Measurements from ENCODE around the gene CBLN1. TPM values are rescaled to one million over a fixed set of nuclear protein-coding genes. Genes with fewer than 3 reads are reported as not detected.

CBLN1 gene
- total RNA-seq, result under 1 TPM in 2 of 4 donors, not detected in 2; under 0.01 to 0.55 TPM
- under 1 TPM in 1 of 3 donors, not detected in 2; 0.55 TPM for polyA plus RNA-seq

DNA sequence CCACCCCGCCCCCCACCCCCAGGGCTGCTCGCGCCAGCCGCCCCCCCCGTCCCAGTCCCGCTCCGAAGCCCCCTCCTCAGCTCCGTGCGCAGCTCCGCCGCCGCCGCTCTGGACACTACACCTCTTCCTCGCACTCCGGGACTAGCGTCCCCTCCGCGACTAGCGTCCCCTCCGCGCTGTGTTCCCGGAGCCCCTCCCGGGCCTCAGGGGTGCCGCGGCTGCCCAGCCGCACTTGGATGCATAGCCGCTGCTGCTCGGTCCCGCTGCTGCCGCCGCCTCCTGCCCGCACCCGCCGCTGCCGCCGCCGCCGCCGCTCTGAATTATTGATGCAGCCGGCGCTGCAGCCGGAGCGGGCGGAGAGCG lies at the start of gene CBLN1:
Gene CBLN1 (minus strand): TSS at position 359 of the 363 bp plus-strand sequence. CDS start 373 bp downstream, outside the sequence.
- intact Hi-C loops (cut with DNase I), result loop anchor here (10.0 kb wide), 1 partner anchor 337 kb away; no protein-coding TSS in a partner anchor
- DNase-seq, result no peak
- Histone ChIP-seq H3K36me3 (no peaks in the 10 kb centered on the region), H3K27me3 (peaks cover 50 to 98% (median 80%) of the 10 kb centered on the region in 3 donors), H3K4me3 (peak within 1 kb of the TSS; percentile 29 to 57 (median 52)), H3K27ac (peak within 1 kb of the TSS; percentile 55 to 81 (median 75)), H3K9me3 (no peaks in the 10 kb centered on the region), H3K4me1 (peaks cover 0 to 49% (median 45%) of the 10 kb centered on the region in 4 donors)
- WGBS, 2 donors, result 1 to 2% methylated on average over 45 of the region's 45 CpGs
- TF ChIP-seq POLR2AphosphoS5 (IDR thresholded peaks at IDR 0.05) (no peak), EP300 (IDR thresholded peaks at IDR 0.05) (no peak), POLR2A (IDR thresholded peaks at IDR 0.05) (no peak)
- TF ChIP-seq, protein P1, sequence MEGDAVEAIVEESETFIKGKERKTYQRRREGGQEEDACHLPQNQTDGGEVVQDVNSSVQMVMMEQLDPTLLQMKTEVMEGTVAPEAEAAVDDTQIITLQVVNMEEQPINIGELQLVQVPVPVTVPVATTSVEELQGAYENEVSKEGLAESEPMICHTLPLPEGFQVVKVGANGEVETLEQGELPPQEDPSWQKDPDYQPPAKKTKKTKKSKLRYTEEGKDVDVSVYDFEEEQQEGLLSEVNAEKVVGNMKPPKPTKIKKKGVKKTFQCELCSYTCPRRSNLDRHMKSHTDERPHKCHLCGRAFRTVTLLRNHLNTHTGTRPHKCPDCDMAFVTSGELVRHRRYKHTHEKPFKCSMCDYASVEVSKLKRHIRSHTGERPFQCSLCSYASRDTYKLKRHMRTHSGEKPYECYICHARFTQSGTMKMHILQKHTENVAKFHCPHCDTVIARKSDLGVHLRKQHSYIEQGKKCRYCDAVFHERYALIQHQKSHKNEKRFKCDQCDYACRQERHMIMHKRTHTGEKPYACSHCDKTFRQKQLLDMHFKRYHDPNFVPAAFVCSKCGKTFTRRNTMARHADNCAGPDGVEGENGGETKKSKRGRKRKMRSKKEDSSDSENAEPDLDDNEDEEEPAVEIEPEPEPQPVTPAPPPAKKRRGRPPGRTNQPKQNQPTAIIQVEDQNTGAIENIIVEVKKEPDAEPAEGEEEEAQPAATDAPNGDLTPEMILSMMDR (IDR thresholded peaks at IDR 0.05), result no peak

DNA sequence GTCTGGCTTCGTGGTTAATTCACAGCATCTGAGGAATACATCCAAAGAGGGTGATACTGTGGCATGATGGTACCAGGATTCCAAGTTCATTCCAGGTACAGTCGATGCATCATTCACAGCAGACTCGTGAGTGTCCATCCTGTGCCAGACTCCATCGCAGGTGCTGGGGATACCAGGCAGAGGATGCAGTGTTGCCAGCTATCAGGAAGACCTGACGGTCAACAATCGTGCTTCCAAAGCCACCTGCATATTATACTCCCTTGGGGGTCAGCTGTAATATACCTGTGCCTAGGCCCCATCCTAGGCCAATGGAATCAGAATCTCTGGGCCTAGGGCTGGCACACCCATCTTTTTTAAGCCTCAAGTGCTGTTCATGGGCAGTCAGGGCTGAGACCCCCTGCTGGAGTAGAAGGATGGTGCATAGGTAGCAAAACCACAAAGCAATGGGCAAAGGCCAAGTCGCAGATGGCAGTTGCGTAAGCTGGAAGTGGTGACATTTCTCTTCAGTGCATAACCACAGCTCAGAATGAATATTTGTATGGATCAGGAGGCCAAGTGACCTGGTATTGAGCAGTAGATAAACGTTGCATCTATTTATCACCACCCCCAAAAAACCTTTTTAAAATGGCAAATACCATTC lies 49.0 kb upstream of the CBLN1 start:
- no peak for DNase-seq
- H3K27ac ChIP-seq, result no peak overlapping the region
- no peaks in the 10 kb centered on the region for H3K4me1 ChIP-seq
- no peaks in the 10 kb centered on the region for H3K27me3 ChIP-seq
- intact Hi-C loops (cut with DNase I), result no loop called here
- TF ChIP-seq EP300 (IDR thresholded peaks at IDR 0.05) (no peak), POLR2A (IDR thresholded peaks at IDR 0.05) (no peak), POLR2AphosphoS5 (IDR thresholded peaks at IDR 0.05) (no peak)
- TF ChIP-seq, protein P1 (IDR thresholded peaks at IDR 0.05), result no peak
- no peaks in the 10 kb centered on the region for H3K9me3 ChIP-seq
- no peaks in the 10 kb centered on the region for H3K36me3 ChIP-seq
- no peak overlapping the region for H3K4me3 ChIP-seq
- WGBS, 2 donors, result 69 to 73% methylated on average over 9 of the region's 9 CpGs

DNA sequence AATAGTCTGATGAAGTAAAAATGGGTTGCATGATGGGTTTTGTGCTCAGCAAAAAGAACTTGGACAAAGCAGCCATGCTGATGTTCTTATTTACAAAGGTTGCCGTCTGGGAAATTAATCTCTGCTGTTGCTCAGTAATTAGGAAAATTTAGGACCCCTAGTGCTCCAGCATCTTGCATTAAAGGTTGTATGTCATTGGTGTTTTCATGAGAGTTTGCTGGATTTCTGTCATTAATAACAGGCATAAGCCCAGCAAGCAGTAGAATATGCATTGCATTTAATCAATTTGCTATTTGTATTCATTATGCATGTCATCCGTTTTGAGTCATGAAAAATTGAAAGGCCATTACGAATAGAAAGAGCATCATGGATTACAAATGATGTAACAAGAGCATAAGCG lies 46.7 kb upstream of the CBLN1 start:
- Histone ChIP-seq H3K4me3 (no peak overlapping the region), H3K4me1 (no peaks in the 10 kb centered on the region), H3K9me3 (no peaks in the 10 kb centered on the region), H3K36me3 (no peaks in the 10 kb centered on the region), H3K27me3 (no peaks in the 10 kb centered on the region), H3K27ac (no peak overlapping the region)
- TF ChIP-seq, protein P1 (IDR thresholded peaks at IDR 0.05), result no peak
- TF ChIP-seq POLR2AphosphoS5 (IDR thresholded peaks at IDR 0.05) (no peak), POLR2A (IDR thresholded peaks at IDR 0.05) (no peak), EP300 (IDR thresholded peaks at IDR 0.05) (no peak)
- DNase-seq, result no peak
- intact Hi-C loops (cut with DNase I), result no loop called here
- WGBS, 2 donors, result 82 to 86% methylated on average over 4 of the region's 4 CpGs

DNA sequence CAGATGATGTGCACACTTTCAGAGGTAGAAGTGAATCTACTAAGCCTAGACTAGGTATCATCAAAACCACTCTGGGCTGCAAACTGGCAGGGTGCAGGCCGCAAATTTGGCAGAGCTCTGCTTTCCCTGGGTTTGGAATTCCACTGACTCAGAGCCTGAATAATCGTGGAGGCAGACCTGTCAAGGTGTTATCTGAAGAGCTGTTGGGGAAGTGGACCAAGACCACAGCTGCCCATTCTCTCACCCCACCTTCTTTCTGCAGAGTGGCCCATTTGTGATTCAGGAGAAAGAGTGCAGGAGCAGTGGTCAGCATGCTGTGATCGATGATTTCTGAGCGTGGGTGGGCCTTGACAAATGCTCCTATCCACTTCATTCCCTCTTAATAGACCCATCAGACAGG lies 45.8 kb upstream of the CBLN1 start:
- Histone ChIP-seq H3K4me1 (no peaks in the 10 kb centered on the region), H3K36me3 (no peaks in the 10 kb centered on the region), H3K4me3 (no peak overlapping the region), H3K27me3 (no peaks in the 10 kb centered on the region), H3K27ac (no peak overlapping the region), H3K9me3 (no peaks in the 10 kb centered on the region)
- no peak for DNase-seq
- 66 to 81% methylated on average over 4 of the region's 4 CpGs for WGBS, 2 donors
- TF ChIP-seq POLR2AphosphoS5 (IDR thresholded peaks at IDR 0.05), result no peak
- TF ChIP-seq, protein P1 (IDR thresholded peaks at IDR 0.05), result no peak
- TF ChIP-seq EP300 (IDR thresholded peaks at IDR 0.05), result no peak
- TF ChIP-seq POLR2A (IDR thresholded peaks at IDR 0.05), result no peak
- intact Hi-C loops (cut with DNase I), result no loop called here
